H1 (cell line): ENCODE measurements around the gene ADAMTS9. TPM values are rescaled to one million over a fixed set of nuclear protein-coding genes. Genes with fewer than 3 reads are reported as not detected.

ENCODE experiments used
- SUZ12 ChIP-seq: fragments of 200-600 bp; sonication (generic); IDR thresholded peaks from 2 replicates; pipeline ENCODE4 v1.6.1; 2012; ENCODE audit warnings: mild to moderate bottlenecking, inconsistent platforms, low read length, moderate library complexity, mixed read lengths
- polyA plus RNA-seq, 7 experiments: library from polyadenylated mRNA; depleted of rRNA in 3 of 7; stranded (reverse) in 5 of 7; unstranded in 2 of 7; fragments of >200 nt in 5 of 7; fragments of 200-250 nt in 2 of 7; gene quantifications; 1 replicate in 5 of 7; 2 replicates in 1 of 7; 4 replicates in 1 of 7; pipeline versions ENCODE4 v1.2.1 to v1.2.3, GENCODE V29; 2011 to 2013; ENCODE audit warnings: missing spikeins in 2 of 7, mixed read lengths in 2 of 7
- total RNA-seq: library from RNA; stranded (reverse); fragmentation: NEBNext Ultra II Directional; extraction: Animal tissue kit (Norgen Biotek cat#: 25700); gene quantifications from 2 replicates; pipeline ENCODE4 v1.2.1, GENCODE V29; 2021

The ADAMTS9 gene
- total and polyA plus RNA-seq, 2 of the 8 experiments (the other 6 are each of a cell fraction or from before 2014, with no cell fraction given), result 0.20 to 0.41 TPM

DNA sequence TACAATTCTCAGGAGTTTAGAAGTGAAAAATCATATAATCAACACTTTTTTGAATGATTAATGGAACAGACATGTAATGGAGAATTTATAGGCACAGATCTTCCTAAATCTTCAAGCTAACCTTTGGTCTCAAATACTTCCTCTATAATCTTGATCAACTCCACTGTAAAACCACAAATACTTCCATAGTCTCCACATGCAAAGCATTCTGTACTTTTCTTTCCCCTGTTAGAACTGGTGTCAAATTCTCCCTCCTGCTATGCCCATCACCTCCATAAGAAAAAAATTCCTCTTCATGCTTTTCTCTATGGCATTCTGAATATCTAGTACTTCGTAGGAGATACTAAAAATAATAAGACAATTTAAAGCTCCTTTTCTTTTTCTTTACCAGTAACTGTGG, 214.3 kb downstream of the ADAMTS9 start (continued):
- no peak for TF ChIP-seq SUZ12
